HG02884 (cell line): ENCODE measurements around the gene TRIM29.
"Not testable (repeated sequence)": the region's sequence is repeated elsewhere in the genome, so short reads cannot be mapped to it uniquely, and the experiment has no call there.

Experiments used
- ATAC-seq: cut with Tn5 transposase; IDR thresholded peaks from one replicate; pipeline ENCODE4 v1.9.1; 2021; ENCODE audit warnings: mild to moderate bottlenecking, moderate library complexity; ENCODE audit not compliant: unreplicated experiment

Gene TRIM29, protein sequence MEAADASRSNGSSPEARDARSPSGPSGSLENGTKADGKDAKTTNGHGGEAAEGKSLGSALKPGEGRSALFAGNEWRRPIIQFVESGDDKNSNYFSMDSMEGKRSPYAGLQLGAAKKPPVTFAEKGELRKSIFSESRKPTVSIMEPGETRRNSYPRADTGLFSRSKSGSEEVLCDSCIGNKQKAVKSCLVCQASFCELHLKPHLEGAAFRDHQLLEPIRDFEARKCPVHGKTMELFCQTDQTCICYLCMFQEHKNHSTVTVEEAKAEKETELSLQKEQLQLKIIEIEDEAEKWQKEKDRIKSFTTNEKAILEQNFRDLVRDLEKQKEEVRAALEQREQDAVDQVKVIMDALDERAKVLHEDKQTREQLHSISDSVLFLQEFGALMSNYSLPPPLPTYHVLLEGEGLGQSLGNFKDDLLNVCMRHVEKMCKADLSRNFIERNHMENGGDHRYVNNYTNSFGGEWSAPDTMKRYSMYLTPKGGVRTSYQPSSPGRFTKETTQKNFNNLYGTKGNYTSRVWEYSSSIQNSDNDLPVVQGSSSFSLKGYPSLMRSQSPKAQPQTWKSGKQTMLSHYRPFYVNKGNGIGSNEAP

DNA sequence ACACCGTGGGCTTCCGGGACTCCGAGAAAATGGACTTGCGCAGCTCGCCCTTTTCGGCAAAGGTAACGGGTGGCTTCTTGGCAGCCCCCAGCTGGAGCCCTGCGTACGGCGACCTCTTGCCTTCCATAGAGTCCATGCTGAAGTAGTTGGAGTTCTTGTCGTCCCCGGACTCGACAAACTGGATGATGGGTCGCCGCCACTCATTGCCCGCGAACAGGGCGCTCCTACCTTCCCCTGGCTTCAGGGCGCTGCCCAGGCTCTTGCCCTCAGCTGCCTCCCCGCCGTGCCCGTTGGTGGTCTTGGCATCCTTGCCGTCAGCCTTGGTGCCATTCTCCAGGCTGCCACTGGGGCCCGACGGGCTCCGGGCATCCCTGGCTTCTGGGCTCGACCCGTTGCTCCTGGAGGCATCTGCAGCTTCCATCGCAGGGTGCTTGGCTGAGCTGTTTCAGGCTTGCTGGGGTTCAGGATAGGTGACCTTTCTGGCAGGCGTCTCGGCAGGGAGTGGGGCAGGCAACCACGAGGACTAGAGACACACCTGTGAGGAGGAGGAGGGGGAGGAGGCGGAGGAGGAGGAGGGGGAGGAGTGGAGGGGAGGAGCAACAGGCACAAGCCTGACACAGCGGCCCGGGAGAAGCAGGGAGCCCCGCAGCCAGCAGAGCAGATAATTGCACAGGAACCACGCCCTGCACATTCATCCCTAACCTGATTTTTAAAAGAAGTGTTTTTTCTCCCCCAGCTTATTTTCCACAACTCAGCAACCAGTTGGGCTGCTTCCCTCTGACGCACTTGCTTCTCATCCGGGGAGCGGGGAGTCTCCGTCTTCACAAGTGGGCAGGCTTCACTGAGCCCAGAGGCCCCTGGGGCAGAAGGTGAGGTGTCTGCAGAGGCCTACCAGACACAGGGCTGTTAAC is at the start of gene TRIM29:
TSS of gene TRIM29 (minus strand) at position 503 of the 911 bp plus-strand sequence. CDS start at position 421, 82 bp downstream.
- ATAC-seq = no peak

DNA sequence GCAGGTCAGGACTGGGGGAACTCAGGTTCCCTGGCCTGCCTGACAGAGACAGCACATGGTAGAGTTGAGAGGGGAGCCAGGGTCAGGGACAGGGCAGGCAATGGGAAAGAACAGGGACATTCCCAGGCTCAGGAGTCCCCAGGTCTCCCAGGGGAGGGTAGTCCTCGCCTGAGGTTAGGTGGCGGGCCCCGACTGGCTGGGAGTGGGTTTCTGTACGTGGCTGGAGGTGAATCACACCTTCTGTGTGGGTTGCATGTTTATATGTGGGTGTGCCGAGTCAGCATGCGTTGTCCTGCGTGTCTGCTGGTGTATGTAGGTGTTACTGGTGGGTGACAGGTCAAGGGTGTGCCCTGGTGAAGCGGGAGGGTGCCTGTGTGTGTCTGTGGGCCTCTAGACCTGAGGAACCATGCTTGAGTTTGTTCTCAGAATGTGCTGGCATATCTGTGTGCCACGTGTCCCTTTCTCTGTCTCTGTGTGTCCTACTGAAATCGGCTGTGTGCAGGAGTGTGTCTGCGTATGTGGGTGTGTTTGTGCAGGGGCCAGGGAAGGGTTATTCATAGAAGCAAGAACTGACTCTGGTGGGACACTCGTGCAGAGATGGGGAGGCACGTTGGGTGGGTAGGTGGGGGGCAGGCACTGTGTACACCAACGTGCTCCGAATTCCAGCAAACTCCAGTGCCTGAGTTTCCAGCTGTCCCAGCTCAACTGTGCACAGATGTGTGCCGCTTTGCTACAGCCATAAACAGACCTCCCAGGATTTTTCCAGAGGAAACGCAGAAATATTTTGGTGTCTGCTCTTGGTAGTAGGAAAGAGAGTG is 49.1 kb upstream of the TRIM29 start:
- no peak for ATAC-seq

DNA sequence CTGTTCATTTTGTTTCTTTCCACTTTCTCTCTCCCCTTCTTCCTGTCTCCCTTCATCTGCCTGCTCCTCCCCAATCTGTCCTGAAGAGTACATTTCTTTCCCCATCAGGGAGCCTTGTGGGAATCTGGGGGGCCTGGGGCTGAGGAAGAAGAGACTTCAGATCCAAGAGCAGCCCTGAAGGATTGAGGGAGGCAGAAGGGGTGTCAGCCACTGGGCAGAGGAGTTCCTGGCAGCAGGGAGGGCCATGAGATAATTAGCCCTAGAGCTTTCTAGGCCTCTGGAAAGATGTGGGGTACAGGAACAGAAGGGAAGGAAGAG is 48.5 kb upstream of the TRIM29 start:
- no peak for ATAC-seq

DNA sequence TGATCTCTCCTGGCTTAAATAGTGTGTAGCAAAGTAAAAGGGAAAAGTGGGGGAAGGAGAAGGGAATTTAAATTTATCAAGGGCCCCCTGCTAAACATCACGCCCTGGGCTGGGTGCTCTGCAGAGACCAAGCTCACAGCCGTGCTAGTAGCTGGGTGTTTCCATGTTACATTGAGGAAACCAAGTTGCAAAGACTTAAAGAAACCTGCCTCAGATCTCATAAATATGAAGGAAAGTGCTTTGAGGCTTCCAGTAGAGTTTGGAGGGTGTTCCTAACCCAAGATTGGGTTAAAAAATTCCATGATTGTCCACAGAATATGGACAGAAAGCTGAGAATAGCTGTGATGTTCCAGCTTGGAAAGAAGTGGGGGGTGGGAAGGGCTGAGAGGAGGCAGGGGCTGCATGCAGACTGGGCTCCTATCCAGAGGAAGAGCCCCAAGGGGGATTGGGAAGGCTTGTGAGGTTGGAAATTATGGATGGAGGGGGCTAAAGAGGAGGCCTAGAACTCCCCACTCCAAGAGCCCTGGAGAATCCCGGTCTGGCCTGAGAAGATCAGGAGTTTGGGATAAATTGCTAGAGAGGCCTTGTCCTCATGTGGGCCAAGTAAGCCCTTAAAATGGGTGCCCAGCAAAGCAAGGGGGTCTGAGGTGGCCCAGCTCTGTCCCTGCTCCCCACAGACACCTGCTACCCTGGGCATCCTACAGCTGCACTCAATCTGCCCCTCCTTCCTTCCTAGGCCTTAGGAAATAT is 48.0 kb upstream of the TRIM29 start:
- ATAC-seq = no peak

DNA sequence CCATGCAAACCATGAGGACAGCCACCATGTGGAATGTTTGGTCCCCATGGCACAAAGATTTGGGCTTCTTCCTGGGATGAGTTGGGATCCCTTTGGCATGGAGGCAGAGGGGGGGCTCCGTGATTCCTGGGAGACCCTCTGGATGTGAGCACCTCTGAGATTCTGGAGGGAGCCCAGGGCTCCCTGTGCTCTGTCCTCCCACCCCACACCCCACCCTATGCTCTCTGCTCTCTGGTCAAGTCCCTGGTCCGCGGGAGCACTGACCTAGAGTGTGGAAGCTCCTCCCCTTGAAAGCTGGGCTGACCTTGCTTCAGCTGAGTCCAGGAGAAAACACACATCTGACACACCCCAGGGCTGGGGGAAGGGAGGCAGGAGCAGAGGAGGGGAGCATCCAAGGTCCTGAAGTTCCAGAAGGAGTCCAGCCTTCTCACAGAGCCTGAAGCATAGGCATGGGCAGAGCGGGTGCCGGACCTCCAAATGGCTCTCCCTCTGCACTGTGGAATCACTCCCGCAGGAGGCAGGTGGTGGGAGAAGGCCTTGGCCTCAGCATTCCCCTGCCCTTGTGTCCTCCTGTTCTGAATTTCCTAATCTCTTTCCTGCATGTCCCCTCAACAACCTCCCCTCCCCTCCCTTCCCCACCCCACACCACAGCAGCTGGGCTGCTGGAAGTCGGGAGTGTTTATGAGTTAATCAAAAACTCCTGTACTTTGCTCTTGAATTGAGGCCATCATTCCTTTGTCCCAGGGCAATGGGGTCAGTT is 47.2 kb upstream of the TRIM29 start:
- ATAC-seq = no peak

DNA sequence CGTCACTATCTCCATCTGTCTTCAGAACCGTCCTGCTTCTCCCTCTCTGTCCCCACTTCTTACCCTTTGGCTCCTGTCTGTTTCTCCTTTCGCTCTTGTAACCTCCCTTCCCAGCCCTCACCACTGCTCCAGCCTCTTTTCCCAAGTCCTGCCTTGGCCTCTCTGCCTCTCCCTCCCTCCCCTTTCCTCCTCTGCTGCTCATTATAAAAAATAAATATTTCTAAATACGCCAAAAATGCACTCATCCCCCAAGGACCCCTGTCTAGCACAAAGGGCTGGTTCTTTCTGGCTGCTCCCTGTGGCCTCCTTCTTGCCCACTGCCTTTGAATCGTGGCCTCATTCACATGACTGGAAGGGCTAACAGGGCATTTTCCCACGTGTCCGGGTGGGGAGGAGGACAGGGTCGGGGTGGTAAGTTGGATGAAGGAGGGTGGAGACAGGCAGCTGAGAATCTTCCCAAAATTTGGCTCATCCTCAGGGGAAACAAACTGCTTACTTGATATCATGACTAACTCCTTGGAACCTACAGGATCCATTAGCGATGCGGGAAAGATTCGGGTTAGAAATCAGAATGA is 46.5 kb upstream of the TRIM29 start:
- no peak for ATAC-seq

DNA sequence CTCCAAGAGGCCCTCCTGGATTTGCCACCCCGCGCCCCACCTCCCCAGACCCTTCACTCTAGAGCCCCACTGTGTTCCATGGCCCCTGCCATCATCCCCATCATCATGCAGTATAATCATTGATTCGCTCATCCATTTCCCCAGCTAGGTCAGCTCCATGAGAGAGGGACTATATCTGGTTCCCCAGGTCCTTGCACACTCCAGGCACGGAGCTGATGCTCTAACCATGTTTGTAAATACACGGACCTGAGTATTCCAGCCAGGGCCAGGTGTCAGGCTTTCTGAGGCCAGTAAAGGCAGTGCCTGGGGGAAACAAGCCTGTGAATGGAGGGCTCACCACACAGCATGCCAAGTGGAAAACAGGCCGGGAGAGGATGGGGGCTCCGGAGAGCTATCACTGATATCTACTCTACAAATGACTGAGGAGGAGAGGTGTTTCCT is 45.8 kb upstream of the TRIM29 start:
- no peak for ATAC-seq

DNA sequence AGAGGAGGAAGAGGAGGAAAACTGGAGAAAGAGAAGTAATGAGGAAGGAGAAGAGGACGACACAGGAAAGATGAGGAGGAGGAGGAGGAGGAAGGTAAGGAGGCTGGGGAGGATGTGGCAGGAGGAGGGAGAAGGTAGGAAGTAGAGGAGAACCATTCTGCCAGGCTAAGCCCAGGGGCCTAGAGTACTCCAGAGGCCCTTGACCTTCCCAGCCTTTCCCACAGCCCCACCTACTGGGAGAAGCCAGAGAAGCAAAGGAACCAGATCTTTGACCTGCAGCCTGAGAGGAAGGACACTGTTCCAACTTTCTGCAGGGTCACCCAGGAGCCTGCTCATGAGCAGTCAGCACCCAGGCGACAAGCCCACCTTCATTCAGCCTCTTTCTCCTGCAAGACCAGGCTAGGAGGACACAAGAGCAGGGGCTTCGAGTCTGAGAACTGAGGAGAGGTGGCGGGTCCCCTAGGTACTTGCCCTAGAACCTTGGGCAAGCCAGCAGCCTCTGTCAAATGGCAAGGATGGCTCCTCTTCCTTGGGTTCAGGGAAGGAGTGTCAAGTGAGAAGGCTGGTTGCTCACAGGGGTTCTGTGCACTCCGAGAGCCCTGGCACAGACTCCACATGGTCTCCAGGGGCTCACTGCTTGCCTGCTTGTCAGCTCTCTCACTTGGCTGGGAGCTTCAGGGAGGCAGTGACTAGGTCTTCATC is 45.0 kb upstream of the TRIM29 start:
- ATAC-seq = no peak

DNA sequence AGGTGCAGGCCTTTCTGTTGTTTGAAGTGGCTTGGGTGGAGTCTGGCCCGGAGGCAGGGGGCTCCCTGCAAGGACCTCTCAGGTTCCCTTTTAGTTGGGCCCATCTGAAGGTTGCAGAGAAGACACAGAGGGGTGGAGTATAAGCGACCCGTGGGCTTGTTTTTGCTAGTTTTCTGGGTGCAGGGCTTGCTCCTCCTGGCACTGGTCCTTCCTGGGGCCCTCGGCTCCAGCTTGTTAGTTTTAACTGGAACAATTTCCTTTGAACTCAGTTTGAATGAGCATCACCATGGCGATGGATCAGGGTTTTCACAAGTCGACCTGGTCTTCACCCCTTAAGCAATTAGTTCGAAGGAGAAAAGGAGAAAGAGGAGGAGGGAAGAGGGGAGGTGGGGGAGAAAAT is 44.5 kb upstream of the TRIM29 start:
- ATAC-seq = no peak

DNA sequence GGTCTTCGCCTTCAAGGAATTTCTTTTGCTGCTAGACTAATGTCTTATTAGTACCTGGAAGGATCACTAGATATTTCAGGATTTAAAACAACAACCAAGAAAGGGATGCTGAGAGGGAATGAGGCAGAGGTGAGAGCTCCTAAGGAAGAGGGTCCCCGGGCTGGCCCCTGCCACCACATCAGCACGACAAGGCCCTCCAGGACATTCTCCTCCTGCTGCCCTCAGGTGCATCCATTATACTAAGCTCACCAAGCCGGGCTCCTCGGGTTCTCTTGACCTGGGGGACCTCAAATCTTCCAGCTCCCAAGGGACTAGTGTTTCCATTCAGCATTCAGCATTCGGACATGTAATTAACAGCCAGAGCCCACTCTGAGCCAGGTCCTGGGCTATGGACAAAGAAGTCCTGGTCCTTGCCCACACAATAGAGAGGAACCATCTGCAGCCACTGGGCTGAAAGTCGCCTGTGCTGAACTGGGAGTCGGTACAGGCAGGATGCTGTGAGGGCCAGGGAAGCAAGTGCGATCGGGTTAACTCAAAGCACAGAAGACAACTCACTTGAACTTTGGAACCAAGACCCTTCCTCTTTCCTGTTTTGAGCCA is 43.6 kb upstream of the TRIM29 start:
- ATAC-seq = no peak

DNA sequence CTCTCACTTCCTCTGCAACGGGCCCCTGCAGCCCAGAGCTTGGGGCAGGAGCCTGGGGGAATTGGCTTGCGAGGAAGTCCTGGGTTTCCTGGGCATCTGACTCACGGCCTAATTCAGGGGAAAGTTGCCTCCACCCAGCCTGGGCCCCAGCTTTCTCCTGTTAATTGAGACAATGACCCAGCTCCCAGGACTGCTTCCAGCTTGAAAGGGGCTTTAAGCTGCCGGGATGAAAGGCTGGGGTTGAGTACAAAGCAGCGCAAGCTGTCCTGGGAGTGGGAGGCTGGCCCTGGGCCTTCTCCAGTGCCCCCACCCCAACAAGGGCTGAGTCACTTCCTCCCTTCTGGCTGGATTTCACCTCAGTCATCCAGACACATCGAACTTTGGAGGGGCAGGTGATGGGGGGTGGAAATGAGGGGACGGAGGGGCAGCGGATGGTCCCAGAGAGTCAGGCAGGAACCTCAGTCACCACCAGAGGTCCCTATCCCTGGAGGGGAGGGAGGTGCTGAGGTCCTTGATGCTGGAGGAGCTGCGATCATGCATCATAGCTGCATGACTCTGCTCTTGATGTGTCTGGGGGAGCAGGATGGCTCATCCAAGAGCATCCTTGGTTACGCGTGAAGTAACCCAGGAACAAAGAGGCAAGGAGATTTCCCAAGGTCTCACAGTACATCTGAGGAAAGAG is 42.8 kb upstream of the TRIM29 start:
- no peak for ATAC-seq

DNA sequence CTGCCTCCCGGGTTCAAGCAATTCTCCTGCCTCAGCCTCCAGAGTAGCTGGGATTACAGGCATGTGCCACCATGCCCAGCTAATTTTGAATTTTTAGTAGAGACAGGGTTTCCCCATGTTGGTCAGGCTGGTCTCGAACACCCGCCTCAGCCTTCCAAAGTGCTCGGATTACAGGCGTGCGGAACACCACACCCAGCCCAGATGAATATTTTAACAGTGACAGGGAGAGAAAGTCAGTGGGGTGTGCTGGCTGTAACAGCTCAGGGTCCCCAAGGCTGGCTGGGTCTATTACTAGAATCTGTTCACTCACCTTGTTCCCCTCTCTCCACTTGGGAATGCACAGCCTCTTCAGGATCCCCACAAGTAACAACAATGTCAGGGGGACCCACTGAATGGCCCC is 42.1 kb upstream of the TRIM29 start:
- not testable (repeated sequence) for ATAC-seq

DNA sequence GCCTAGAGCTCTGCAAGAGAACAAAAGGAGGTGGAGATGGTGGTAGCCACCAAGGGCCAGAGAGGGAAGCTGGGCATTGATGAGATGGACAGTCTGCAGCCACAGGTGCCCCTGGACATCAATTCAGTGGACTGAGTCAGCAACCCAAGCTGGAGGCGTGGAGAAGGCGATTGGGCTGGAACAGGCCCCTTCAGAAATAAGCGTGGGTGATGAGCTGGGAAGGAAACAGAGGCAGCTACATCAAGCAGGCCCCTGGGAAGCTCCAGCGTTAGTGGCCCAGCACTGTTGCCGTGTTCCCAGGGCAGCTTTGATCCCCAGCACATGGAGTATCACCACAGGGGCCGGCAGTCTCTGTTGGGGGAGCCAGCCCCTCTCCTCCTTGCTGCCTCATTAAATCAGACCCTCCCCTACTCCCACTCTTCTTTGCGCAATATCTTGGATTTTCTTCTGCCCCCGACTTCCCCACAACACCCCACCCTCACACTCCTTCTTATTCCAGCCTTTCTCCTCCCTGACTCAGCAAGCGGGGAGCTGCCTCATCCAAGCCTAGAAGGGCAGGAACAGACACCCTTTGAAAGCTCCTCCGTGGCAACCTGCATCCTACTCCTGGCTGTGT is 41.3 kb upstream of the TRIM29 start:
- ATAC-seq = no peak

DNA sequence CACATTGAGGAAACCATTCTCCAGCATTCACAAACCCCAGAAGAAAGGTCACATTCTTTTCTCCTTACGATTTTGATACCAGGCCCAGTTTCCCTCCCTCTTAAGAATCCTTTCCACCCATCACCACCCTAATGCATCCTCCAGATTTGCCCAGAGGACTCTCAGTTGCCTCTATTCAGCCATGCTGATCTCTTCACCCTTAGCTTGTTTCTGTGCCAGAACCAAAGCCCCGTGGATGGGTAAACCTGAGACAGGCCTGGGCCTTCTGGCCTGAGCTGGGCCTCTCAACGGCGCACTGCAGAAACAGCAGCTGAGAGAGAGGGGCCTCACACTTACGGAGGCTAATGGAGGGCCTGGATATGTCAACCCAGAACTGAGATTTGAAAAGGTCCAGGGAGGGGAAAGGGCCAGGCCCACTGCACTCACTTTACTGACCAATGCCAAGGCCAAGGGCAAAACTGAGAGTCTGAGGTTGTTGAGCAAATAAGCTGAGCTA is 40.7 kb upstream of the TRIM29 start:
- ATAC-seq = no peak

DNA sequence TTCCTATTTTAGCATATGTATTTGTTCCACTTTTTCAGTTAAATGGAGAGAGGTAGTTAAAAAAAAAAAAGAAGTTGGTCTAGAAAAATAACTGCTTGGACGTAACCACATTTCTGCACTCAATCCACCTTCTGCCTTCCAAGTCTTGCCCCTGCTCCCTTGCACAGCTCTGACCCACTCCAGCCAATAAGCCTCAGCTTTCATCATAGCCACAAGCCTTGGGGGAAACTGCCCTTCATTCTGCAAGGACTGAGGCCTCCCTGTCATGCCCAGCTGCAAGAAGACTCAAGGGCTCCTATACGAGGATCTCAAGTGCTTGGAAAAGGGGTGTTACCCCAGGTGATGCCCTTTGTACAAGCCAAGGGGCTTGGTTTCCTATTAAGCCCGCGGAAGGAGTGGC is 37.0 kb upstream of the TRIM29 start:
- ATAC-seq = no peak

DNA sequence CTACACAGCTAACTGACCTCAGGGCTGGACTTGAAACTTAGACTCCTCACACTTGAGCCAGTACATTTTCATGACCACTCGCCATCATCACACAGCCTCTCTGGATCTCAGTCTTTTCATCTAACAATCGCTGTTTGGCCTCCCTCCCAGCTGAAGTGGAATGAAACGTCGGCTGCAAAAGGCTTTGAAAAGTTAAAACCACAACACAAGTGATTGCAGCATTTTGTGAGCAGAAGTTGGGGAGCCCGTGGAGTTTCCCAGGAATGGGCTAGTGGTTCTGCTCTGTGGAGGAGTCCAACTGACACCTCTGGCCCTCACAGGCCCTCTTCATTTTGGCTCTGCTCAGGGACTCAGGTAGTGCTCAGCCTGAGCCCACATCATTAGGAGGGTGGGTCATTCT is 35.9 kb upstream of the TRIM29 start:
- ATAC-seq = no peak
